Right hindlimb (tissue), 1 donor: ENCODE measurements around the gene SFXN3.

Experiments
- DNase-seq: peaks from one replicate; pipeline ENCODE4 v3.0.0-alpha.2; 2018

Gene SFXN3

GRCh38 chr10:101080933-101081931 lies 50.2 kb downstream of the SFXN3 start:
- no peak for DNase-seq

DNA sequence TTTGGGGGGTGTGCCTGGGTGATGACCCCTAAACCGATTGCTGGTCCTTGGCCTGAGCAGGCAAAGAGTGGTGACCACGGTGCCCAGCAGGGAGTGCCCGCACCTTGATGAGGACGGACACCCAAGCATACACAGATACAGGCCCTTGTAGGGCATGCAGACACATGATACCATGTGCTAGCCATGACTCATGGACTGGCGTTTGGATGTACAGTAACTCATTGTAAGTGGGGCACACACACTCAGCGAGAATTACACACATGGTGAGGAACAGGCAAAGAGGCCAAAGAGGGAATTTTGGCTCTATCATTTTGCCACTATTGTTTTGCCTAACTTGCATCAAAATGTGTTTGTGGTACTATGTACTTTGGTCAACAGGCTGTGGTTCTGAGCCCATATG lies 54.8 kb downstream of the SFXN3 start:
- no peak for DNase-seq

- DNase-seq: no peak
Measured at GRCh38 chr10:101087376-101087775, 56.3 kb downstream of the SFXN3 start.

DNA sequence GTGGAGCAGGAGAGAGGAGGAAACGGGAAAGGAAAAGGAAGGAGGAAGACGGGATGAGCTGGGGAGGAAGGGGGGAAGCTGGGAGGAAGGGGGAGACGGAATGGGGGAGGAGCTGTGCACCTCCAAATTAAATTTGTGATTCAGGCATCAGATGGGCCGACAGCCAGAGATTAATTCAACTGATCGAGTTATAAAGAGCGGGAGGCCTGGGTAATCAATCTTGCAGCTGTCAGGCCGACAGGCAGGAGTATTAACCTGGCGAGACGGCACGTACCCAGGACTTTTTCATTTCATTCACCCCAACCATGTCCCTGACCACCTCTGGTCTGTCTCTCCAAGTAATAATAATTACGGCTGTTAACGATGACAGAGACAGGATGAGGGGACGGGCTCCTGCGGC lies 56.9 kb downstream of the SFXN3 start:
- DNase-seq: no peak

GRCh38 chr10:101089520-101090299 lies 58.7 kb downstream of the SFXN3 start:
- no peak for DNase-seq

DNA sequence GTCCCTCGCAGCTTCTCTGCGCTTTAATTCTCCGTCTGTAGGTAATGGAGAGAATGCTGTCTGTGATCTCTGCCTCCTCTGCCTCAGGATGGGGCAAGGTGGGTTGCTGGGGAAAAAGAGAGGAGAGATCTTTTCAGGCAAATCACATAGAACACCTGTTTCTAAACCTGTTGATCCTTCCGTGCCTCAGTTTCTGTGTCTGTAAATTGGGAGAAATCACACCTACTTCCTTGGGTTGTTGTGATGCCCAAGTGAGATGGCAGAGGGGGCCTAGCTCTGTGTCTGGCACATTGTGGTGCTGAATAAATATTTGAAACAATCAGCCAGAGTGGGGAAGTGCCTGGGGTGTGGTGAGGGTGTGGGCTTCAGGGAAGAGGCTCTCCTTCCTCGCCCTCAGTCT lies 59.6 kb downstream of the SFXN3 start:
- DNase-seq: no peak
